Stimulated activated CD4-positive, alpha-beta T cell treated with anti-CD3 and anti-CD28 coated beads, TNF-alpha, amount 100 ng/mL, for 24 hours (primary cell): Measurements from ENCODE around the gene ZNRF1.
"Not testable (repeated sequence)": the region's sequence is repeated elsewhere in the genome, so short reads cannot be mapped to it uniquely, and the experiment has no call there.

Experiments used
- DNase-seq, 3 experiments: peaks; one replicate each; pipeline ENCODE4 v3.0.0-alpha.2; 2020; ENCODE audit warnings: low read depth in 3 of 3

ZNRF1 gene

DNA sequence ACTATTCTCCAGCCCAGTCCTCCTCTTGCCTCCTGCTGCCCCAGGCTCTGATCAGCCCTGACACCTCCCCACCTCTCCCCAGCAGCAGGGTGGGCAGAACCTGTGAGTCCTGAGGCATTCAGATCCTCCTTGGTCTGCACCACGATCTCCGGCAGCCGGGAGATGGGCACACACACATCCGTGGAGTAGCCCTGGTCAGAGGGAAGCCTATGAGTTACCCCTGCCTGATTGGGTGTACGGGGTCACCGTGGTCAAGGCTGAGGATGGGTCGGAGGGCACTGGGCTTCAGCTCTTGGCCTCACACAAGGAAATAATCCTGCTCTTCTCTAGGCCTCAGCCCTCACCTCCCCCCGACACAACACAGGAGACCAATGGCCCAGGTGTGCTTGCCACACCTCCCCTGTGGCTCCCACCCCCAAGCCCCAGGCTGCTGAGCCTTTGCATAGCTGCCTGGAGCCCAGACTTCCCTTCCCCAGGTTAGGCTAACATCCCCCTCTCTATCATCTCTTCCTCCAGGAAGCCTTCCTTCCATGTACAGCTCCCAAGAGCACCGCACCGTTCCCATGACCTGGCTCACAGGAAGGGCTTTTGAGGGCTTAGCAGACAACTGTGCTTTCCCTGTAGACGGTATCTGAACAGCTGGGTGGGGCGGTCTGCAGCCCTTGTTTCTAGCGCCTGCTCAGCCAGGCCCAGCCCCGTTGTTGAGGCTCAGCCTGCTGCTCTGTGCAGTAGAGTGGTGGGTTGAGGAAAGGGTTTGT, 114.1 kb downstream of the ZNRF1 start:
- no peak for DNase-seq

DNA sequence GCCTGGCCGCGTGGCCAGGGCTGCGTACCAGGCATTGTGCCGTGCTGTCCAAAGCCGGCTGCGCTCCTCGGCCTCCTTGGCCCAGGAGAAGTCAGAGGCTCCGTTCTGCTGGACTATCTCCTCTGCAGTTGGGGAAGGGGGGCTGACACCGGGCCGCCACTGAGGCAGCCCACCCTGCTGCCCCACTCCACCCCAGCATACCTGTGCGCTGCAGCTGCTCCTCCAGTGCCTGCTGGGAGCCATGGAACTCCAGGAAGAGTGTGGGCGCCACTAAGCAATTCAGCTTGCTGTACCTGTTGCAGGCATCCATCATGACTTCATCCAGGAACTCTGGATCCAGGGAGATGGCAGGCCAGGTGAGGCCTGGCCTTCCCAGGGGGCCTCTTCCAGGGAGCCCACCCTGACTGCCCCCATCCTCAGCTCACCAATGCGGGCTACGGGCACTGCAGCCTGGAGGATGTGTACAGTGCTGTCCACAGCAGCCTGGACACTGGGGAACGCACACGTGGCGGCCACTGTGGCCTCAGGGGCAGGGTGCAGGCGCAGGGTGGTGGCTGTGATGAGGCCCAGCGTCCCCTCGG, 114.8 kb downstream of the ZNRF1 start:
- no peak for DNase-seq

DNA sequence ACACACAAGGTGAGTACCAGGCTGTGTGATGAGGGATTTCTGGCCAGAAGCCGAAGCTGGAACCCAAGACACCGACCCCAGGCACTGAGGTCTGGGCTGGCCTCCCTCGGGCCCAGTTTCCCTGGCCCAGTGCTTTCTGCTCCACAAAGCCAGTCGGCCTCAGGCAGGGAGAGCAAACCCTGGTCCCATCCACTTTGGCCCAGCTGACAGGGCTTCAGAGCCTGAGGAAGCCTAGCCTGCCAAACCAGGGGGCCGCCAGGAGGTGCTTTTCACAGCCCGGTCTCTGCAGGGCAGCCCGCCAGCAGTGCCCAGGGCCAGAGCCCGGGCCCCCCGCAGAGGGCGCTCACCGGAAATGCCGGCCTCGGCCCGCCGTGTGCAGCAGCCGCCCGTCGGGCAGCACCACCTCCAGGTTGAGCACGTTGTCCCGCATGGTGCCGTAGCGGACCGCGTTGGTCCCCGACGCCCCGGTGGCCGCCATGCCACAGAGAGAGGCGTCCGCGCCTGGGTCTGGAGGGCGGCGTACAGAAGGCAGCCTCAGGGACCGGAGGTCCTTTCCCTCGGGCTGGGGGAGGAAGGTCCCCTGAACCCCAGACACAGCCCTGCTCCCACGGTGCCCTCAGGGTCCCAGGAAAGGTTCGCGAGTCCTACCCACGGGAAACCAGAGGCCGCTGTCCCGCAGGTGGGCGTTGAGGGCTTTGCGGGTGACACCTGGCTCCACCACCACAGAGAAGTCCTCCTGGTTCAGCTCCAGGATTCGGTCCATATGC, 115.5 kb downstream of the ZNRF1 start:
- no peak for DNase-seq

- no peak for DNase-seq
Measured at GRCh38 chr16:75114946-75115825, 116.4 kb downstream of the ZNRF1 start.

GRCh38 chr16:75116081-75116910, 117.5 kb downstream of the ZNRF1 start, which contains the start of gene LDHD:
LDHD (minus strand) TSS chr16:75116780; CDS start chr16:75116720, 60 bp downstream.
- DNase-seq: no peak

GRCh38 chr16:75116911-75117245, 118.1 kb downstream of the ZNRF1 start:
- DNase-seq: no peak

- no peak for DNase-seq
Measured at GRCh38 chr16:75118943-75119539, 120.2 kb downstream of the ZNRF1 start.

DNA sequence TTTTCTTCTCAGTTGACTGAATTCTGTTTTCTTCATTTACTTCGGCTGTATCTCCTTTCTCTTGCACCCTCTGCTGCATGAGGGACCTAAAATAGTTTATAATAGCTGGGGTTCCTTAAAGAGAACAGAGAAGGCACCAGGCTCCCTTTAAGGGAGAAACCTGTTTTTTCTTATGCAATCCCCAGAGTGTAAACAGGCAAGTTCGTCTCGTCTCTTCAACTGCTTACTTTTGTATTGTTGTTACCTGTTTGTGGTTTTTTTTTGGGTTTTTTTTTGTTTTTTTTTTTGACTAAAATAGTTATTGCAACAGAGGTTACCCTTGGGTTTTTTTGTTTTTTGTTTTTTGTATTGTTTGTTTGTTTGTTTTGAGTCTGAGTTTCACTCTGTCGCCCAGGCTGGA, 121.4 kb downstream of the ZNRF1 start:
- no peak for DNase-seq

DNA sequence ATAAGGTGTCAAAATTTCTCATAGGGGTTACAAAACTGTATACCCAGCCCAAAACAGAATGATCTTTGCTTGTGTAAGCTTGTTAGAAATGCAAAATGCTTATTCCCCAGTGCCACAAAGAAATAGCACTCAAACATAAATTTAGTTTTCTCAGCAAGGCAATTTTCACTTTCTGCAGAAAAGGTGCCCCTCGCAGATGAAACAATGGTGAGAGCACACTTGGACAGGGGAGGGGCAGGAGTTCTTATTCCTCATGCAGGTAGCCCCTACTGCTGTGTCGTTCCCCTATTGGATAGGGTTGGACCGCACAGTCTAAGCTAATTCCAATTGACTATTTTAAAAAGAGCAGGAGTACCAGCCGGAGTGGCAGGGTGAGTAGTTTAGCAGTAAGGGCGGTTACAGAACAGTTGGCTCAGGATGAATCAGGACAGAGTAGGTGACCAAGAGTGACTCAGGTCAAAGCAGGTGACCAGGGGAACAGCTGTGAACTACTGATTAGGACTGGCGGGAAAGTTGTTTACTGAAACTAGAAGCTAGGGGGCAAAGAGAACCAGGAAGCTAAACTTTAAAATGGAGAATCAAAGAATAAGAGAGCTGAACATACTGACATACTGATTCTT, 123.2 kb downstream of the ZNRF1 start:
- DNase-seq: no peak

- DNase-seq: no peak
Measured at GRCh38 chr16:75122609-75123008, 123.8 kb downstream of the ZNRF1 start.

DNA sequence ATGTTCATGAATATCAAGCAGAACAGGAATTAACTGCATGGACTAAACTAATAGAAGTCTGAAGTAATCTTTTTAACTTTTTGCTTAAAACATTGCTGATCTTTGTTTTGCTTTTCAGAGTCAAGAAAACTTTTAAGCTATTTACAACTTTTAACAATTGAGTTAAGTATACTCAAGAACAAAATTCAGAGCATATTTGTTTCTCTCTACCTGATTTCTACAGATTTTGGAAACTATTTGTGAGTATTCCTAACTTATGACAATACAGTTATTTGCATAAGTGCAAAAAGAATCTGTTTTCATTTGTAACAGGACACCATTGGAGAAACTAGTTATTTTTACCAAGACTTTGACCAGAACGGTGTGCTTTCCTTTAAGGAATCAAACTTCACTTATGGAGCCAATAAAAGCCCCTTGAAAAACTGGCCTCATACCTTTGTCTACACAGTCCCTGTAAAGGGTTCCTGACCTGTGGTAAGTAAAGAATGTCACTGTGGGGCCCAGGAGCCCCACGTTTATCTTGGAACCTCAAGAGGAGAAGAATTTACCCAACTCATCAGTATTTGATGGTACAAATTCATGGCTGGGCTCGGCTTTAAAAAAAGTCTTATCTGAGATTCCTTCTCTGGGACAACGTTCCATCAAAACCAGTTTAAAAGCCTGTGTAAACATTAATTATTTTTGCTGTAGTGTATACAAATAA, 129.0 kb downstream of the ZNRF1 start:
- DNase-seq: no peak

DNA sequence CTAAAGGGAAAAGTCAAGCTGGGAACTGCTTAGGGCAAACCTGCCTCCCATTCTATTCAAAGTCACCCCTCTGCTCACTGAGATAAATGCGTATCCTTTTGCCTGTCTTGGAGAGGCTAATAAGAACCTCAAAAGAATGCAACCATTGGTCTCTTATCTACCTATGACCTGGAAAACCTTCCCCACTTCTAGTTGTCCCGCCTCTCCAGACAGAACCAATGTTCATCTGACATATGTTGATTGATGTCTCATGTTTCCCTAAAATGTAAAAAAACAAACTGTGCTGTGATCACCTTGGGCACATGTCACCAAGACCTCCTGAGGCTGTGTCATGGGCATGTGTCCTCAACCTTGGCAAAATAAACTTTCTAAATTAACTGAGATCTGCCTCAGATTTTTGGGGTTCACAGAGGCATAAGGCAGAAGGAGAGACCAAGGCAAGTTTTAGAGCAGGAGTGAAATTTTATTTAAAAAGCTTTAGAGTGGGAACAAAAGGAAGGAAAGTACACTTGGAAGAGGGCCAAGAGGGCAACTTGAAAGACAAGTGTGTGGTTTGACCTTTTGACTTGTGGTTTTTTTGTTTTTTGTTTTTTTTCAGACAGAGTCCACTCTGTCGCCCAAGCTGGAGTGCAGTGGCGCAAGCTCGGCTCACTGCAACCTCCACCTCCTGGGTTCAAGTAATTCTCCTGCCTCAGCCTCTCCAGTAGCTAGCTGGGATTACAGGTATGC, 130.8 kb downstream of the ZNRF1 start:
- not testable (repeated sequence) for DNase-seq

DNA sequence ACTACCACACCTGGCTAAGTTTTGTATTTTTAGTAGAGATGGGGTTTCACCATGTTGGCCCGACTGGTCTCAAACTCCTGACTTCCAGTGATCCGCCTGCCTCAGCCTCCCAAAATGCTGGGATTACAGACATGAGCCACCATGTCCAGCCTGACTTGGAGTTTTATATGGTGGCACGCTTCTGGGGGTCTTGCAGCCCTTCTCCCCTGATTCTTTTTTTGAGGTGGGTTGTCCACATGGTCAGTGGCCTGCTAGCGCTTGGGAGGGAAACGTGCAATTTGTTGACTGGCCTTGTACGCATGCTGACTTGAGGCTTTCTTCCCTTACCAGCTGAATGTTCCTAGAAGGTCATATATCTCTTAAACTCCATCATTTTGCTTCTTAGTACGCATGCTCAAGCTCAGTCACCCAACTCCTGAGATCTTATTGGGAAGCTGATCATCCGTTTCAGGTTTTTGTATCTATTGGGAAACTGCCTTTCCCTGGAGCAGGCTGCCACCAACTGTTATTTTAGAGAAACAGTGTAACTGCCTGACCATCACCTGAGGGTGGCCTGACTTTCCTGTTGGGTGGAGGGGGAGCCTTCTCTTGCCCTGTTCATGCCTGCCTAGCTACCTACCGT, 131.4 kb downstream of the ZNRF1 start:
- DNase-seq: no peak

DNA sequence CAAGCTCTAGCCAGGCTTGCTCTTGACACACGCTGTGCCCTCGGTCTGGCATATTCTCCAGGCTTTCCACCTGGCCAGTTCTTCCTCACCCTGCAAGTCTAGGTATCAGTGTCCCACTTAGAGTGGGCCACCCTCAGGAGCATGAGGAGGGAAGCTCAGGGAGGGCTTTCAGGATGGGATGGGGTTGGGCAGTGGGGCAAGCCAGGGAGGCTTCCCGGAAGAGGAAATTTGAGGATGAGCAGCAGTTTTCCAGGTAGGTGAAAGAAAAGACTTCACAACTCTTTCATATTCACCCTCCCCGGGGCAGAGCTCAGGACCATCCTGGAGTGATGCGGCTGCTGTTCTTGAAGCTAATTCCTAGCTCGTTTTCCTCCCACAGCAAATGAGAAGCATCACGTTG, 132.3 kb downstream of the ZNRF1 start:
- DNase-seq: no peak

GRCh38 chr16:75138233-75138632, 139.4 kb downstream of the ZNRF1 start:
- DNase-seq: no peak

DNA sequence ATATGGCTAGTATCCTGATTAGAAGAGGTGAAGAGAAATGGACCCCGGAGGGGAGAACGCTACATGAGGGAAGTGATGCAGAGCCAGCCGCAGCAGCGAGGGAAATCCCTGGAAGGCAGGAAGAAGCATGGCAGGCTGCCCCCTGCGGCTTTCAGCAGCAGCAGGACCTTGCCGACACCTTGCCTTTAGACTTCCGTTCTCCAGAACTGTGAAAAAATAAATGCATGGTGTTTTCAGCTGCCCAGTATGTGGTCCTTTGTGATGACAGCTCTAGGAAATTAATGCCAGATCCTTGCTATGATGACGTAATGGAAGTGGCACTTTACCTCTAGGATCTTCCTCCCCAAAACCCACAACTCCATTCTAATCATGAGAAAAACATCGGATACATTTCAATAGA, 139.8 kb downstream of the ZNRF1 start:
- DNase-seq: no peak

DNA sequence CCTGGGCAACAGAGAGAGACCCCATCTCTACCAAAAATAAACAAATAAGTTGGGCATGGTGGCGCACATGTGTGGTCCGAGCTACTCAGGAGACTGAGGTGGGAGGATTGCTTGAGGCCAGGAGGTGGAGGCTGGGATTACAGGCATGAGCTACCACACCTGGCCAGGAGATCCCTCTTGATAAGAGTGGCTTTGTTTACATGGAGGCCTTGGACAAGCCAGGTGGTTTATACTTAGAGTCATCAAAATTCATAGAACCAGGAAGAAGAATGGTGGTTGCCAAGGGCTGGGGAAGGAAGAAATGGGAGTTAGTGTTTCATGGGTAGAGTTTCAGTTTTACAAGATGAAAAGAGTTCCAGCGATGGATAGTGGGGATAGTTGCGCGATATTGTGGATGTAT, 140.7 kb downstream of the ZNRF1 start:
- DNase-seq: no peak

DNA sequence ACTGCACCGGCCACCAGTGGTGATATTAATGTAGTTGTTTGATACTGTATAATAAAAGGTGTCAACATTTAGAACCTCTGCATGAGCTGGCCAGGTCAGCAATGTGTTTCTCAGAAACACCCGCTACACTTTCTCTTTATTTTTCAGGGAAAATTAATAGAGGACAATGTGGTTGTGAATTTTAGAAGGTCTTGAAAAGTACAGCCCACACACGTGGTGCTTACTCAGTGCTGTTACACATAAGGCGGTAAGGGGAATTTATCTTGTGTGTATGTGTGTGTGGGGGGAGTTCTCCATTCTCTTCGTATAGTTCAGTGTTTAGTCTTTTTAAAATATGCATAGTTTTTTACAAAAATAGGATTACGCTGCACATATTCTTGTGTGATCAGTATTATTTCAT, 145.1 kb downstream of the ZNRF1 start:
- DNase-seq: no peak

- no peak for DNase-seq
Measured at GRCh38 chr16:75147968-75148310, 149.1 kb downstream of the ZNRF1 start.
